MCF 10A (cell line): ENCODE data around the gene NUBP2. TPM values are rescaled to one million over a fixed set of nuclear protein-coding genes. Genes with fewer than 3 reads are reported as not detected.

ENCODE experiments used
- BruUV-seq: library from RNA; stranded (reverse); fragments of 400-500 nt; replicated peaks from 2 replicates; lab custom pipeline; 2021; lab: Mats Ljungman, UMichigan
- CTCF ChIA-PET: fragments of 300-600 bp; sonication (Branson Sonifier 250); formaldehyde crosslinking; extraction: SDS; loops from one replicate; lab custom pipeline; 2021; ENCODE audit warnings: antibody characterized with exemption, inconsistent platforms; lab: Yijun Ruan, JAX
- POLR2A ChIA-PET: fragments of 300-600, 350-650 bp; sonication (Branson Sonifier 250); formaldehyde crosslinking; extraction: SDS; loops from one replicate; lab custom pipeline; 2020; ENCODE audit warnings: antibody characterized with exemption, inconsistent platforms; lab: Yijun Ruan, JAX
- DNase-seq: peaks from one replicate; pipeline ENCODE4 v3.0.0-alpha.2; 2018; ENCODE audit not compliant: unreplicated experiment
- H3K27ac Mint-ChIP-seq: one replicate; pipeline ENCODE4 v1.8.0; 2022; ENCODE audit warnings: mild to moderate bottlenecking, low read depth, mixed read lengths; ENCODE audit not compliant: unreplicated experiment
- H3K27me3 Mint-ChIP-seq: one replicate; pipeline ENCODE4 v1.8.0; 2022; ENCODE audit warnings: mixed read lengths; ENCODE audit not compliant: insufficient read depth, unreplicated experiment
- H3K36me3 Mint-ChIP-seq: one replicate; pipeline ENCODE4 v1.8.0; 2022; ENCODE audit warnings: mild to moderate bottlenecking, moderate library complexity, mixed read lengths; ENCODE audit not compliant: insufficient read depth, unreplicated experiment
- H3K4me1 Mint-ChIP-seq: one replicate; pipeline ENCODE4 v1.8.0; 2022; ENCODE audit warnings: mixed read lengths; ENCODE audit not compliant: insufficient read depth, unreplicated experiment
- H3K4me3 Mint-ChIP-seq: one replicate; pipeline ENCODE4 v1.8.0; 2022; ENCODE audit warnings: mild to moderate bottlenecking, moderate library complexity, mixed read lengths; ENCODE audit not compliant: unreplicated experiment
- H3K9me3 Mint-ChIP-seq: one replicate; pipeline ENCODE4 v1.8.0; 2022; ENCODE audit warnings: mixed read lengths; ENCODE audit not compliant: unreplicated experiment
- intact Hi-C: fragments of 100-400 bp; cut with micrococcal nuclease; formaldehyde crosslinking; loops from 2 replicates; pipeline ENCODE4 v1.14.1; 2022
- total RNA-seq: library from RNA; stranded (reverse); gene quantifications from 2 replicates; pipeline ENCODE4 v1.2.3, GENCODE V29; 2022
- TF ChIP-seq, protein P1 (sequence below): fragments of 200-600 bp; IDR thresholded peaks from one replicate; pipeline ENCODE4 v1.8.0; 2022; ENCODE audit warnings: antibody characterized with exemption, mild to moderate bottlenecking; ENCODE audit not compliant: unreplicated experiment

Gene NUBP2
- total RNA-seq, 1 experiment from 2014 or later, result 71.3 TPM

DNA sequence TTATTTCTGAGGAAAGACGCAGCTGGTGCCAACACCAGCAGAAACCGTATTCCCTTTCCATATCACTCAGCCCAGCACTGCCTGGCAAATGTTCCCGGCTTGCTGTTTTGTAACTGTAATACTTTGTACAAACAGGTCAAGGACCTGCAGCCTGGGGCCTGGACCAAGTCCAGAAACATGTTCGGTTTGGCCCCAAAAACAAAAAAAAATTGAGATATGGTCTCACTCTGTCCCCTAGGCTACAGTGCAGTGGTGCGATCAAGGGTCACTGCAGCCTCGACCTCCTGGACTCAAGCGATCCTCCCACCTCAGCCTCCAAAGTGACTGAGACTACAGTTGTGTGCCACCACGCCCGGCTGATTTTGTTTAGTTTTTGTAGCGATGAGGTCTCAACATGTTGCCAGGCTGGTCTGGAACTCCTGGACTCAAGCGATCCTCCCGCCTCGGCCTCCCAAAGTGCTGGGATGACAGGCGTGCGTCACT is 42.7 kb downstream of the NUBP2 start:
- H3K4me3 Mint-ChIP-seq, result peak overlapping the region; percentile 58
- BruUV-seq, result TSS peak; percentile 48
- peaks cover 7% of the 10 kb centered on the region for H3K4me1 Mint-ChIP-seq
- CTCF ChIA-PET, result interaction anchor here (0.5 kb wide), 1 partner anchor 379 kb away, joined by 3 read pairs; no protein-coding TSS in a partner anchor
- TF ChIP-seq, protein P1, sequence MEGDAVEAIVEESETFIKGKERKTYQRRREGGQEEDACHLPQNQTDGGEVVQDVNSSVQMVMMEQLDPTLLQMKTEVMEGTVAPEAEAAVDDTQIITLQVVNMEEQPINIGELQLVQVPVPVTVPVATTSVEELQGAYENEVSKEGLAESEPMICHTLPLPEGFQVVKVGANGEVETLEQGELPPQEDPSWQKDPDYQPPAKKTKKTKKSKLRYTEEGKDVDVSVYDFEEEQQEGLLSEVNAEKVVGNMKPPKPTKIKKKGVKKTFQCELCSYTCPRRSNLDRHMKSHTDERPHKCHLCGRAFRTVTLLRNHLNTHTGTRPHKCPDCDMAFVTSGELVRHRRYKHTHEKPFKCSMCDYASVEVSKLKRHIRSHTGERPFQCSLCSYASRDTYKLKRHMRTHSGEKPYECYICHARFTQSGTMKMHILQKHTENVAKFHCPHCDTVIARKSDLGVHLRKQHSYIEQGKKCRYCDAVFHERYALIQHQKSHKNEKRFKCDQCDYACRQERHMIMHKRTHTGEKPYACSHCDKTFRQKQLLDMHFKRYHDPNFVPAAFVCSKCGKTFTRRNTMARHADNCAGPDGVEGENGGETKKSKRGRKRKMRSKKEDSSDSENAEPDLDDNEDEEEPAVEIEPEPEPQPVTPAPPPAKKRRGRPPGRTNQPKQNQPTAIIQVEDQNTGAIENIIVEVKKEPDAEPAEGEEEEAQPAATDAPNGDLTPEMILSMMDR, result no peak
- POLR2A ChIA-PET, result interaction anchor here (0.8 to 6.1 kb wide), 5 partner anchors 11 to 139 kb away, joined by 3 to 58 read pairs (median 7); partner anchors contain the start of genes NUBP2, RPS2 and SPSB3
- intact Hi-C loops, result no loop called here
- no peaks in the 10 kb centered on the region for H3K27me3 Mint-ChIP-seq
- DNase-seq, result no peak
- H3K9me3 Mint-ChIP-seq, result no peaks in the 10 kb centered on the region
- H3K36me3 Mint-ChIP-seq, result peaks cover 42% of the 10 kb centered on the region
- no peak overlapping the region for H3K27ac Mint-ChIP-seq

DNA sequence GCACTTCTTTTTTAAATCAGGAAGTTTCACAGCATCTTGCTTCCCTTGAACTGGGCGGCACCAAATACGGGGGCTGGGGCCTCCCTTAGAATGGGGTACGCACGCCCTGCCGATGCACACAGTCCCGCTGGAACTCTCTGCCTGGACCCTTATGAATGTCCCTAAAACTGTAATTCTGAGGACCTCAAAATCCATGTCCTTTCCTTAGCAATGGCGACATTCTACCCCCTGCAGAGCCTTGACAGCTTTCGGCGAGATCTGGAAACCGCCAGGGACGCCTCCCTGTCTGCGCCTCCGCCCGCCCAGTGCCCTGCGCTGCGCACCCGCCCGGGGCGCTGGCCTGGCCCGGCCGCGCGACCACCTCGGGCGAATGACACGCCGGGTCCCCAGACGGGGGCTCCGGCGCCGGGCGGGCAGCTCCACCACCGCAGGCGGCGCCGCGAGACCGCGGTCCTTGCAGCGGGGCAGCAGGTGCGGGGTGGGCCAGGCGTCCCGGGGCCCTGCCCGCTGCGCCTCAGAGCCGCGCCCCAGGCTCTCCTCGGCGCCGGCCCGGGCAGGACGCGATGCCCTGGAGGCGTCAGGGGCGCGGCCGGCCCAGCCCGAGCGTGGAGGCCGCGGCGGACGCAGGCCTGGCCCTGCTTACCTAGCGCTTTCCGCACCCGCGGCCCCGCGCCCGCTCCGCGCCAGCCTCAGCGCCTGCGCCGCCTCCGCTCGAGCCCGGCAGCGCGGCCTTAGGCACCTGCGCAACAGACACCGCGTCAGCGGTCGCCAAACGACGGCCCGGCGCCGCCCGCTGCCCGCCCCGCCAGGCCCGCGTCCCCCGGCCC is 43.3 kb downstream of the NUBP2 start:
- BruUV-seq, result no TSS peak
- Mint-ChIP-seq H3K36me3 (peaks cover 36% of the 10 kb centered on the region), H3K4me1 (peaks cover 7% of the 10 kb centered on the region), H3K4me3 (peak overlapping the region; percentile 94), H3K9me3 (no peaks in the 10 kb centered on the region), H3K27me3 (no peaks in the 10 kb centered on the region), H3K27ac (no peak overlapping the region)
- intact Hi-C loops, result no loop called here
- DNase-seq, result peak; percentile 40
- CTCF ChIA-PET, result interaction anchor here (0.5 kb wide), 1 partner anchor 378 kb away, joined by 3 read pairs; no protein-coding TSS in a partner anchor
- POLR2A ChIA-PET, result interaction anchor here (0.8 to 6.1 kb wide), 11 partner anchors 11 to 329 kb away, joined by 3 to 58 read pairs (median 7); partner anchors contain the start of genes CRAMP1, IFT140, NUBP2 and RPS2
- TF ChIP-seq, protein P1, result no peak

DNA sequence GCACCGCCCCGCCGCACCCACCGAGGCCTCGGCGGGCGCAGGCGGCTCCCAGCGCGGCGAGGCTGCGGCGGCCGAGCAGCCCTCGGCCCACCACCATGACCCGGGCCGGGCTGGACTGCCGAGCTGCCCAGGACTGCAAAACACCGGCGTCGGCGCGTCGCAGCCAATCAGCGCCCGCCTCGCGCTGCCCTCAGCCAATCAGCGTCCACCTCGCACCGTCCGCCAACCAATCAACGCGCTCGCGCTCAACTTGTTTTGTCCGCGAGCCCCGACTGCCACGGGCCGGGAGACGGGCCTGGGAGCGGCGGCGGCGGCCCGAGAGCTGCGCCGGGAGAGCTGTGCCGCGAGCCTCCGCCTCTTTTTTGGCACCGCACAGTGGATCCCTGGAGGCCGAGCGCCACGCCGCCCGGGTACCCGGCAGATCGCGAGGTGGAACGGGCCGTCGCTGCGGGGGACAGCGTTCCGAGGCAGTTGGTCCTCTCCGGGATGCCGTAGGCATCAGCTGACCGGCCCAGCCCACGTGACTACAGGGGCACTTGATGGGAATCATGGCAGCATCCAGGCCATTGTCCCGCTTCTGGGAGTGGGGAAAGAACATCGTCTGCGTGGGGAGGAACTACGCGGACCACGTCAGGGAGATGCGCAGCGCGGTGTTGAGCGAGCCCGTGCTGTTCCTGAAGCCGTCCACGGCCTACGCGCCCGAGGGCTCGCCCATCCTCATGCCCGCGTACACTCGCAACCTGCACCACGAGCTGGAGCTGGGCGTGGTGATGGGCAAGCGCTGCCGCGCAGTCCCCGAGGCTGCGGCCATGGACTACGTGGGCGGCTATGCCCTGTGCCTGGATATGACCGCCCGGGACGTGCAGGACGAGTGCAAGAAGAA is 44.2 kb downstream of the NUBP2 start, which contains the start of the genes FAHD1 and HAGH:
TSS of gene FAHD1 (plus strand) at position 516 of the 883 bp plus-strand sequence. CDS start at position 549, 33 bp downstream.
TSS of gene HAGH (minus strand) at position 135 of the 883 bp plus-strand sequence. CDS start at position 97, 38 bp downstream.
- Mint-ChIP-seq H3K4me1 (peaks cover 7% of the 10 kb centered on the region), H3K4me3 (peak within 1 kb of the TSS; percentile 94), H3K36me3 (peaks cover 27% of the 10 kb centered on the region), H3K27me3 (no peaks in the 10 kb centered on the region), H3K27ac (peak within 1 kb of the TSS; percentile 92), H3K9me3 (no peaks in the 10 kb centered on the region)
- intact Hi-C loops, result no loop called here
- TF ChIP-seq, protein P1, result no peak
- POLR2A ChIA-PET, result interaction anchor here (0.5 to 6.1 kb wide), 24 partner anchors 10 to 1154 kb away, joined by 3 to 58 read pairs (median 4); partner anchors contain the start of genes CRAMP1, EME2, IFT140 and MAPK8IP3
- DNase-seq, result peak; percentile 89
- BruUV-seq, result no TSS peak
- CTCF ChIA-PET, result interaction anchor here (0.7 to 1.1 kb wide), 2 partner anchors 36 to 128 kb away, joined by 3 read pairs; no protein-coding TSS in a partner anchor
